Fibroblast of the aortic adventitia (primary cell): Measurements from ENCODE around the gene EFCAB14. TPM values are rescaled to one million over a fixed set of nuclear protein-coding genes. Genes with fewer than 3 reads are reported as not detected.

Source experiments
- DNase-seq: peaks from one replicate; pipeline ENCODE4 v3.0.0-alpha.2; 2010; ENCODE audit warnings: low read depth
- H3K4me3 ChIP-seq: 2 replicates; pipeline ENCODE4 v1.5.1; 2011; ENCODE audit warnings: low read depth, mild to moderate bottlenecking, control low read depth, low read length, moderate library complexity
- CTCF ChIP-seq: IDR thresholded peaks from 2 replicates; pipeline ENCODE4 v1.5.1; 2011; ENCODE audit warnings: mild to moderate bottlenecking, low read length, control low read depth, inconsistent platforms; ENCODE audit not compliant: insufficient read depth
- total RNA-seq: library from RNA; depleted of rRNA; stranded (reverse); fragments of >200 nt; gene quantifications from 2 replicates; pipeline ENCODE4 v1.2.3, GENCODE V29; 2012; ENCODE audit warnings: low replicate concordance

The EFCAB14 gene
- total RNA-seq = 35.7 and 70.3 TPM in 2 replicates

GRCh38 chr1:46718727-46719622 is at the start of gene EFCAB14:
Gene EFCAB14 (minus strand): TSS chr1:46719114. CDS start chr1:46718087, 1,027 bp downstream.
- H3K4me3 ChIP-seq = peak within 1 kb of the TSS; percentile 90
- no peak for TF ChIP-seq CTCF
- DNase-seq = peak; percentile 84

GRCh38 chr1:46768445-46768844 is 49.5 kb upstream of the EFCAB14 start:
- no peak for DNase-seq
- TF ChIP-seq CTCF = no peak
- no peak overlapping the region for H3K4me3 ChIP-seq

GRCh38 chr1:46767649-46768282 is 48.9 kb upstream of the EFCAB14 start:
- no peak for TF ChIP-seq CTCF
- DNase-seq = no peak

GRCh38 chr1:46764402-46764801 is 45.5 kb upstream of the EFCAB14 start:
- H3K4me3 ChIP-seq = no peak overlapping the region
- no peak for DNase-seq
- TF ChIP-seq CTCF = no peak

More at GRCh38 chr1:46767649-46768282, 48.9 kb upstream of the EFCAB14 start:
- H3K4me3 ChIP-seq = no peak overlapping the region

GRCh38 chr1:46761740-46762139 is 42.8 kb upstream of the EFCAB14 start:
- no peak overlapping the region for H3K4me3 ChIP-seq
- no peak for TF ChIP-seq CTCF
- DNase-seq = no peak

GRCh38 chr1:46760558-46761166 is 41.7 kb upstream of the EFCAB14 start:
- H3K4me3 ChIP-seq = no peak overlapping the region
- DNase-seq = no peak
- TF ChIP-seq CTCF = no peak
